Jurkat, Clone E6-1 (cell line): ENCODE measurements around the gene LRPAP1.
A peak's percentile ranks its signal among the peaks of the same experiment; 100 is the strongest.

ENCODE experiments used
- DNase-seq: peaks from one replicate; pipeline ENCODE4 v3.0.0-alpha.2; 2011; ENCODE audit warnings: low read depth, low spot score
- H3K4me3 ChIP-seq: 2 replicates; pipeline ENCODE4 v1.5.1; 2011; ENCODE audit warnings: mild to moderate bottlenecking, low read length, control low read depth, moderate library complexity

The LRPAP1 gene

GRCh38 chr4:3493720-3494461 lies 38.3 kb downstream of the LRPAP1 start:
- DNase-seq = no peak
- H3K4me3 ChIP-seq = no peak overlapping the region

DNA sequence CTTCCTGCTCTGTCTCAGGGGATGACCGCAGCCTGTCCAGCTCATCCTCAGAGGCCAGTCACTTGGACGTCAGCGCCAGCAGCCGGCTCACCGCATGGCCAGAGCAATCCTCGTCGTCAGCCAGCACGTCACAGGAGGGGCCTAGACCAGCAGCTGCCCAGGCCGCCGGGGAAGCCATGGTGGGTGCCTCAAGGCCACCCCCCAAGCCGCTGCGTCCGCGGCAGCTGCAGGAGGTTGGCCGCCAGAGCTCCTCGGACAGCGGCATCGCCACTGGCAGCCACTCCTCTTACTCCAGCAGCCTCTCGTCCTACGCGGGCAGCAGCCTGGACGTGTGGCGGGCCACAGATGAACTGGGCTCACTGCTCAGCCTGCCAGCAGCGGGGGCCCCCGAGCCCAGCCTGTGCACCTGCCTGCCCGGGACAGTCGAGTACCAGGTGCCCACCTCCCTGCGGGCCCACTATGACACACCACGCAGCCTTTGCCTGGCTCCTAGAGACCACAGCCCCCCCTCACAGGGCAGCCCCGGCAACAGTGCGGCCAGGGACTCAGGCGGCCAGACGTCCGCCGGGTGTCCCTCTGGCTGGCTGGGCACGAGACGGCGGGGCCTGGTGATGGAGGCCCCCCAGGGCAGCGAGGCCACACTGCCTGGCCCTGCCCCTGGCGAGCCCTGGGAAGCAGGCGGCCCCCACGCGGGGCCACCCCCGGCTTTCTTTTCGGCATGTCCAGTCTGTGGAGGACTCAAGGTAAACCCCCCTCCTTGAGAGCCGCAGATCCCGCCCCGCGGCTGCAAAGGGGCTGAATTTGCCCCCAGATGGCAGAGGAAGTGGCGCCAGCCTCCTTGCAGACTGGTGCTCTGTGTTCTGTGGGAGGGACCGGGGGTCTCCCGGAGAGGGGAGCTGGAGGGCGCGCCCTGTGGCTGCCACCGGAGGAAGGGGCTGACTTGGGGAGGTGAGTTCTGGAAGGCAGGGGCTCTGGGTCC lies 39.2 kb downstream of the LRPAP1 start:
- no peak for DNase-seq
- no peak overlapping the region for H3K4me3 ChIP-seq

- no peak overlapping the region for H3K4me3 ChIP-seq
- DNase-seq = no peak
These were observed 40.4 kb downstream of the LRPAP1 start for GRCh38 chr4:3491681-3492405.

- DNase-seq = no peak
- H3K4me3 ChIP-seq = no peak overlapping the region
These were observed 42.7 kb downstream of the LRPAP1 start for GRCh38 chr4:3489451-3489962.

GRCh38 chr4:3488820-3489219 lies 43.4 kb downstream of the LRPAP1 start:
- no peak for DNase-seq
- H3K4me3 ChIP-seq = no peak overlapping the region

GRCh38 chr4:3487861-3488260 lies 44.4 kb downstream of the LRPAP1 start:
- no peak overlapping the region for H3K4me3 ChIP-seq
- DNase-seq = no peak

- DNase-seq = no peak
- H3K4me3 ChIP-seq = no peak overlapping the region
These were observed 45.4 kb downstream of the LRPAP1 start for GRCh38 chr4:3486541-3487540.

DNA sequence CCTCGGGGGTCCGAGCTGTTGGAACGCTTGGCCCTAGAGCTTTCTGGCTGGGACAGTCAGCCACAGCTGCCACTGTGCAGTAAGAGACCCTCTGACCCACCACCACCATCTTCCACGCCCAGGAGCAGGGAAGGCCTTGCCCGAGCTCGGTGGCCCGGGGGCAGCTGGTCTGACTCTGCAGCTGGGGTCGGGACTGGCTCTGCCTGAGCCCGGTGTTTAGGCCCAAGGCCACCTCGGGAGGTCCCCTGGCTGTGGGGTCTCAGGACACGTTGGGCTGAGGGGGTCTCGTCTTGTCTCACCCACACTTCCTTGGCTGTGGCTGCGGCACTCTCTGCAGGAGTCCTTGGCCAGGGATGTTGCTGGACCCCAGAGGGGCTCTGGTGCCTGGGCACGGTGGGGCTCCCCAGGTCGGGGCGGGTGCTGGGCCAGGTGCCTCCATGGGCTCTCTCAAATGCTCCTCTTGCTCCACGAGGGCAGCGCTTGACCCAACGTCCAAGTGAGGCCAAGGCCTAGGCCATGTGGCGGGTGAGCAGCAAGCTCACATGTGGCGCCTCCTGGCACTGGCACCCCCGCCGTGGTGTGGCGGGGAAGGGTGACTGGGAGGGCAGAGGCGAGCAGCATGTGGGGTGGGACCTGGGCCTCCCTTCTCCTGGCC lies 46.2 kb downstream of the LRPAP1 start:
- DNase-seq = no peak
- no peak overlapping the region for H3K4me3 ChIP-seq

- H3K4me3 ChIP-seq = no peak overlapping the region
- DNase-seq = no peak
These were observed 47.0 kb downstream of the LRPAP1 start for GRCh38 chr4:3485011-3485791.

DNA sequence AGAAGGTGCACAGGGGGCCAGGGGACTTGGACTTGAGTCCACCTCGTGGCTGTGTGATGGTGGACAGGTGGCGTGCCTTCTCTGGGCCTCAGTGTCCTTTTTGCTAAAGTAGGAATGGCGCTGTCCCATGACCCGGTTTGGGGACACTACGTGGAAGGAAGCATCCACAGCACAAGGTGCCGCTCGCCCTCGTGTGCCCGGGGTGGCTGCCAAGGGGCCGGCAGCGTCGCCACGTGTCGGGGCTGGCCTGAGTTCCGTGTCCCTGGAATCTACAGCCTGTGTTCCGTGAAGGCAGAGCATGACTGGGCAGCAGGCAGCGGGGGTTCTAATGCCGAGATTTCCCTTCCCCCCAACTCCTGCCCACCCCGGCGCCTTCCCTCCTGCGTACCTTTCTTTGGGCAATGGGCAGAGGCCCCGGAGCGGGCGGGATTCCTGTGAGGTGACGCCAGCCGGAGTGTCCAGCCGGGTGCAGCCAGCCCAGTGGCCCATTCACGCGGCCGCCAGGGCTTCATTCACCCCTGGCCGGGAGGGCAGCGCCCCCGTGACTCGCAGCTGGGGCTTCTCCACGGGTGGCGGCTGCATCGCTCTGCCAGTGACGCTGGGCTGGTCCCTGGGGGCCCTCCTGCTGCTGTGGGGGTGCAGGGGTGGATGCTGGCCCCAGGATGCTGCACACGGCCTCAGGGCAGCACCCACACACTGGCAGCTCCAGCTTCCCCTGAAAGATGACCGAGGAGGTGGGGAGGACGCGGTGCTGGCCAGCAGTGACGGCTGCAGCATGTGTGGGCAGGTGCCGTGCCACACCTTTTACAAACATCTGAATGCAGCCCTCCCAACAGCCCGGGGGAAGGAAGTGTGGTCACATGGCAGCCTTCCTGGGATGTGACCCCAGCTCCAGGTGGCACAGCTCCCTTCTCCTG lies 47.9 kb downstream of the LRPAP1 start:
- no peak for DNase-seq

GRCh38 chr4:3483471-3483921 lies 48.7 kb downstream of the LRPAP1 start:
- DNase-seq = no peak
- no peak overlapping the region for H3K4me3 ChIP-seq

More for the DNA sequence above, 47.9 kb downstream of the LRPAP1 start:
- no peak overlapping the region for H3K4me3 ChIP-seq

GRCh38 chr4:3482707-3483106 lies 49.5 kb downstream of the LRPAP1 start:
- H3K4me3 ChIP-seq = no peak overlapping the region
- no peak for DNase-seq

DNA sequence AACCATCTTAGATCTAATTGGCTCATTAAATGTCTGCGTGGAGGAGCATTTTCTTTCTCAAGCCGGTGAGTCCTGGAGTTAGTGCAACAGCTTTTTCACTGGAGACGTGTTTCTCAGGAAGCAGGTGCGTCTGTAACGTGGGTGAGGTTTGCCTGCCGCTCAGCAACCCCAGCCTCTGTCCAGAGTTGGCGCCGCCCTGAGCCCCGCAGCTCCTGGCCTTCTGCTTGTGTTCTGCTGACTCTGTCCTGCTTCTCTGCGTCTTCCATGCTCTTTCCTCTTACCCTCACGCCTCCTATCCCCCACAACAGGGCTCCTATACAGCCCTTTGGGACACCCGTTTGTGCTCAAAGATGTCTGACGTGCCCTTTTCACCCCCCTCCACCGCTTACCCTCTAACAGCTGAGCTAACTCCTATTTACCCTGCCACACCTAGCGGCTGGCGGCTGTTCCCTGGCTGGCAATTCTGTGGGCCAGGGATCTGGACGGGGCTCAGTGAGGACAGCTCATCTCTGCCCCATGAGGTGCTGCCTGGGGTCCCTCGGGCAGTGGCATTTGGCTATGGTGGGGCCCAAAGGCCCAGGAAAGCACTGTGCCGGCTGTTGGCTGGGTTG lies 50.3 kb downstream of the LRPAP1 start:
- no peak for DNase-seq
- no peak overlapping the region for H3K4me3 ChIP-seq

- DNase-seq = no peak
These were observed 51.1 kb downstream of the LRPAP1 start for GRCh38 chr4:3481113-3481531.

DNA sequence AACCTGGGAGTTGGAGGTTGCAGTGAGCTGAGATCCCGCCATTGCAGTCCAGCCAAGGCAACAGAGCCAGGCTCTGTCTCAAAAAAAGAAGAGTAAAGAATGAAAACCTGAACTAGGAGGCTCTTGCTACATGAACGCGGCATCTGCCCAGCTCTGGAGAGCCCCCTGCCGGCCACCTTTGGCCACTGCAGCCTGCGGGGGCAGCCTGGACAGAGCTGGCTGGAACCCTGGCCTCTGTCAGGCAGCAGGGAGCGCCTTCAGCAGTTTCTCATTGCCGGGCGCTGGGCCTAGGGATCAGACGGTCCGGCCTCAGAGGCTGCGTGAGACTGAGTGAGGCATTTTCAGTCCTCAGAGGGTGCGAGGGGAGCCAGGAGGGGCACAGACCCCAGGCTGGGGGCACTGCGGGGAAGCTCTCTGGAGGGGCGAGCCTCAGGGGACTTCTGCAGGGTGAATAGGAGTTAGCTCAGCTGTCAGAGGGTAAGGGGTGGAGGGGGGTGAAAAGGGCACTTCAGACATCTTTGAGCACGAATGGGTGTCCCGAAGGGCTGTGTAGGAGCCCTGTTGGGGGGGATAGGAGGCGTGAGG lies 51.6 kb downstream of the LRPAP1 start:
- H3K4me3 ChIP-seq = no peak overlapping the region
- peak; percentile 25 for DNase-seq

More at GRCh38 chr4:3481113-3481531, 51.1 kb downstream of the LRPAP1 start:
- H3K4me3 ChIP-seq = no peak overlapping the region
